ENCODE data around the gene ARPC1A.

The ARPC1A gene

GRCh38 chr7:99372275-99373090 is 46.8 kb downstream of the ARPC1A start:
- H4K20me1 ChIP-seq (ENCODE audit: insufficient read depth, low read length) = peaks cover 8% of the 10 kb centered on the region; the same call in 1 of the 2 replicates
- H3K4me2 ChIP-seq (ENCODE audit: low read length) = no peak overlapping the region
- H2AFZ ChIP-seq (ENCODE audit: low read depth, low read length) = no peak overlapping the region
- TF ChIP-seq CTCF (IDR thresholded peaks at IDR 0.05; ENCODE audit: low read depth, low read length) = no peak
- no peak for TF ChIP-seq EZH2phosphoT487 (IDR thresholded peaks at IDR 0.05; ENCODE audit: low read depth)
- no peak overlapping the region for H3K27ac ChIP-seq (ENCODE audit: low read length)
- H3K9ac ChIP-seq (ENCODE audit: low read length) = no peak overlapping the region
- H3K4me1 ChIP-seq (ENCODE audit: low read length) = peaks cover 9% of the 10 kb centered on the region
- H3K36me3 ChIP-seq (replicated peaks; ENCODE audit: low read depth, low read length) = peaks cover 10% of the 10 kb centered on the region
- H3K79me2 ChIP-seq (ENCODE audit: low read length) = peaks cover 30% of the 10 kb centered on the region
- no peaks in the 10 kb centered on the region for H3K9me3 ChIP-seq (ENCODE audit: insufficient read depth, low read length)
- no peaks in the 10 kb centered on the region for H3K27me3 ChIP-seq (ENCODE audit: low read depth, low read length)
- no peak overlapping the region for H3K4me3 ChIP-seq (ENCODE audit: low read length)

GRCh38 chr7:99373091-99374066 is 47.7 kb downstream of the ARPC1A start:
- peaks cover 13% of the 10 kb centered on the region for H3K4me1 ChIP-seq (ENCODE audit: low read length)
- H4K20me1 ChIP-seq (ENCODE audit: insufficient read depth, low read length) = peaks cover 8% of the 10 kb centered on the region; the same call in 1 of the 2 replicates
- no peaks in the 10 kb centered on the region for H3K27me3 ChIP-seq (ENCODE audit: low read depth, low read length)
- TF ChIP-seq CTCF (IDR thresholded peaks at IDR 0.05; ENCODE audit: low read depth, low read length) = no peak
- no peak for TF ChIP-seq EZH2phosphoT487 (IDR thresholded peaks at IDR 0.05; ENCODE audit: low read depth)
- peak overlapping the region; percentile 94 for H3K4me2 ChIP-seq (ENCODE audit: low read length)
- H3K79me2 ChIP-seq (ENCODE audit: low read length) = peaks cover 39% of the 10 kb centered on the region
- peak overlapping the region; percentile 87 for H3K4me3 ChIP-seq (ENCODE audit: low read length)
- H3K9me3 ChIP-seq (ENCODE audit: insufficient read depth, low read length) = no peaks in the 10 kb centered on the region
- peak overlapping the region; percentile 70; the same call in 1 of the 2 replicates for H3K27ac ChIP-seq (ENCODE audit: low read length)
- peak overlapping the region; percentile 99 for H3K9ac ChIP-seq (ENCODE audit: low read length)
- H3K36me3 ChIP-seq (replicated peaks; ENCODE audit: low read depth, low read length) = peaks cover 17% of the 10 kb centered on the region
- H2AFZ ChIP-seq (ENCODE audit: low read depth, low read length) = peak overlapping the region; percentile 69; the same call in 1 of the 2 replicates

GRCh38 chr7:99374111-99375064 is 48.7 kb downstream of the ARPC1A start, which contains the start of gene ARPC1B:
ARPC1B (plus strand) TSS chr7:99374730; CDS start chr7:99385715, 10,985 bp downstream.
- peaks cover 21% of the 10 kb centered on the region for H3K4me1 ChIP-seq (ENCODE audit: low read length)
- peaks cover 46% of the 10 kb centered on the region for H3K79me2 ChIP-seq (ENCODE audit: low read length)
- peak within 1 kb of the TSS; percentile 99 for H3K9ac ChIP-seq (ENCODE audit: low read length)
- peak within 1 kb of the TSS; percentile 94 for H3K4me2 ChIP-seq (ENCODE audit: low read length)
- no peak for TF ChIP-seq CTCF (IDR thresholded peaks at IDR 0.05; ENCODE audit: low read depth, low read length)
- no peak for TF ChIP-seq EZH2phosphoT487 (IDR thresholded peaks at IDR 0.05; ENCODE audit: low read depth)
- H3K4me3 ChIP-seq (ENCODE audit: low read length) = peak within 1 kb of the TSS; percentile 87
- H3K27me3 ChIP-seq (ENCODE audit: low read depth, low read length) = no peaks in the 10 kb centered on the region
- no peaks in the 10 kb centered on the region for H3K9me3 ChIP-seq (ENCODE audit: insufficient read depth, low read length)
- peak within 1 kb of the TSS; percentile 70 for H3K27ac ChIP-seq (ENCODE audit: low read length)
- H3K36me3 ChIP-seq (replicated peaks; ENCODE audit: low read depth, low read length) = peaks cover 17% of the 10 kb centered on the region
- H2AFZ ChIP-seq (ENCODE audit: low read depth, low read length) = peak within 1 kb of the TSS; percentile 69; the same call in 1 of the 2 replicates
- H4K20me1 ChIP-seq (ENCODE audit: insufficient read depth, low read length) = peaks cover 8% of the 10 kb centered on the region; the same call in 1 of the 2 replicates
